ENCODE data around the gene UNC5A.

DNA sequence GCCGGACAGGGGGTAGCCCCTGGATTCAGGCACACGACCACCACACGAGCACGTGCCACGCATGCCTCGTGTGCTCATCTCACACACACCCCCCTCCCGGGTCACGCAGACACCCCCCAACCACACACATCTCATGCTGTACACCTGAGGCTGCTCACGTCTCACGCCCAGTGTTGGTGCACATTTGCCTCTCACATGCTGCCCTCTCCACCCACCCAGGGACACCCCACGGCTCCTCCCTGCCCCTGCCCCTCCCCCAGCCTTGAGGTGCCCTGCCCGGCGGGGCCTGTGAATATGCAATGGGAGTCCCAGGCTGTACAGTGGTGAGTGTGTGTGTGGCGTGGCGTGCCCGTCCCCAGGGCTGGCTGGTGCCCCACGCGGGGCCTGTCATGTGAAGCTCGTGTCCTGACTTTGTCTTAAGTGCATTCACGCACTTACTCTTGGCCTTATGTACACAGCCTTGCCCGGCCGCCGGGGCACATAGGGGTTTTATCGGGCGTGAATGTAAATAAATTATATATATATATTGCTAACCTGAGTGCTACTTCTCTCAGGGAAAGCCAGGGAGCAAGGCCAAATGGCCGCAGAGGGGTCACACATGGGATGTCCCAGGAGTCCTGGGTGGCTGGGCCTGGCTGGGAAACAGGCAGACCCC, 70.1 kb downstream of the UNC5A start:
- TF ChIP-seq TAF1 (IDR thresholded peaks at IDR 0.05; ENCODE audit: borderline replicate concordance, insufficient read depth, low read length), result no peak
- TF ChIP-seq REST (IDR thresholded peaks at IDR 0.05; ENCODE audit: insufficient read depth in 1 of 2, low read depth in 2 of 2, low read length in 2 of 2), result no peak

All from PFSK-1 (cell line).